Esophagus muscularis mucosa (tissue), 4 donors: Measurements from ENCODE around the gene GAPDH. TPM values are rescaled to one million over a fixed set of nuclear protein-coding genes. Genes with fewer than 3 reads are reported as not detected.

Source experiments
- DNase-seq: peaks from one replicate; pipeline ENCODE4 v3.0.0-alpha.2; 2017; ENCODE audit errors: extremely low spot score
- H3K27ac ChIP-seq, 4 donors: fragments of 200-600 bp; sonication (generic); replicated peaks in 1 of 4; 1 replicate in 3 of 4; 2 replicates in 1 of 4; pipeline ENCODE4 v1.5.1; 2016 to 2019; ENCODE audit warnings: mild to moderate bottlenecking in 1 of 4
- H3K27me3 ChIP-seq, 4 donors: fragments of 200-600 bp; sonication (generic); one replicate each; pipeline versions ENCODE4 v1.5.1 to v1.6.0; 2016 to 2019
- H3K36me3 ChIP-seq, 4 donors: fragments of 200-600 bp; sonication (generic); one replicate each; pipeline ENCODE4 v1.5.1; 2016 to 2019
- H3K4me1 ChIP-seq, 4 donors: fragments of 200-600 bp; sonication (generic); one replicate each; pipeline ENCODE4 v1.5.1; 2016 to 2019
- H3K4me3 ChIP-seq, 4 donors: fragments of 200-600 bp; sonication (generic); 1 replicate in 2 of 4; 2 replicates in 2 of 4; pipeline ENCODE4 v1.5.1; 2016 to 2019; ENCODE audit warnings: mild to moderate bottlenecking in 4 of 4, moderate library complexity in 1 of 4
- H3K9me3 ChIP-seq, 4 donors: fragments of 200-600 bp; sonication (generic); 1 replicate in 3 of 4; 2 replicates in 1 of 4; pipeline ENCODE4 v1.5.1; 2016 to 2019
- CTCF ChIP-seq, 3 experiments: fragments of 200-600 bp in 2 of 3; fragments of 450-650 bp in 1 of 3; sonication (generic) in 2 of 3; IDR thresholded peaks; one replicate each; pipeline ENCODE4 v1.5.1; 2017 to 2019; ENCODE audit warnings: antibody characterized with exemption in 3 of 3, mild to moderate bottlenecking in 2 of 3, moderate library complexity in 1 of 3
- EP300 ChIP-seq: sonication (generic); formaldehyde crosslinking; IDR thresholded peaks from one replicate; pipeline ENCODE4 v1.6.1; 2017; ENCODE audit warnings: antibody characterized with exemption
- POLR2A ChIP-seq: fragments of 450-650 bp; IDR thresholded peaks from one replicate; pipeline ENCODE4 v1.6.1; 2017; ENCODE audit warnings: antibody characterized with exemption, moderate library complexity, mild to moderate bottlenecking, low read depth
- POLR2AphosphoS5 ChIP-seq, 2 donors: sonication (generic); formaldehyde crosslinking; IDR thresholded peaks; one replicate each; pipeline ENCODE4 v1.6.1; 2017; ENCODE audit warnings: antibody characterized with exemption in 2 of 2
- WGBS: methylation state at CpG from one replicate; pipeline ENCODE4 v1.1.5; 2018; 5-methylcytosine and 5-hydroxymethylcytosine counted together
- intact Hi-C: fragments of 100-400 bp; cut with DNase I; formaldehyde crosslinking; loops from one replicate; pipeline ENCODE4 v1.15.1; 2023
- total RNA-seq, 4 donors: library from RNA; depleted of rRNA; stranded (reverse); fragments of >200 nt; gene quantifications; one replicate each; pipeline versions ENCODE4 v1.1.0 to v1.2.1, GENCODE V29; 2016

The GAPDH gene
- total RNA-seq, 4 donors from 2014 or later = 2,279 to 3,578 (median 2,742) TPM

GRCh38 chr12:6563448-6564050 is 29.2 kb downstream of the GAPDH start:
- TF ChIP-seq POLR2A (no peak), CTCF (IDR thresholded peaks at IDR 0.05) (peak; percentile 49 to 83 (median 53))
- DNase-seq = no peak
- H3K27me3 ChIP-seq = no peaks in the 10 kb centered on the region
- H3K4me3 ChIP-seq = no peak overlapping the region
- no peaks in the 10 kb centered on the region for H3K9me3 ChIP-seq
- 78% methylated on average over 8 of the region's 8 CpGs for WGBS
- intact Hi-C loops = no loop called here
- peaks cover 13 to 19% (median 13%) of the 10 kb centered on the region in 4 donors for H3K4me1 ChIP-seq
- H3K27ac ChIP-seq = no peak overlapping the region
- peaks cover 40 to 75% (median 67%) of the 10 kb centered on the region in 4 donors for H3K36me3 ChIP-seq

GRCh38 chr12:6567112-6567670 is 32.9 kb downstream of the GAPDH start:
- Histone ChIP-seq H3K4me3 (peak overlapping the region; percentile 59 to 90 (median 72)), H3K4me1 (peaks cover 18 to 28% (median 20%) of the 10 kb centered on the region in 4 donors), H3K27me3 (no peaks in the 10 kb centered on the region), H3K36me3 (peaks cover 40 to 70% (median 61%) of the 10 kb centered on the region in 4 donors), H3K27ac (peak overlapping the region in 3 of 4 donors; percentile 87 to 93 (median 92)), H3K9me3 (no peaks in the 10 kb centered on the region)
- DNase-seq = no peak
- intact Hi-C loops = loop anchor here (5.0 kb wide), 1 partner anchor 35 kb away; no protein-coding TSS in a partner anchor
- 48% methylated on average over 8 of the region's 8 CpGs for WGBS
- no peak for TF ChIP-seq POLR2AphosphoS5 (IDR thresholded peaks at IDR 0.05)
- no peak for TF ChIP-seq CTCF (IDR thresholded peaks at IDR 0.05)

GRCh38 chr12:6569312-6569711 is 35.0 kb downstream of the GAPDH start:
- no peak for DNase-seq
- Histone ChIP-seq H3K4me3 (no peak overlapping the region), H3K9me3 (no peaks in the 10 kb centered on the region), H3K4me1 (peaks cover 18 to 24% (median 20%) of the 10 kb centered on the region in 4 donors), H3K27ac (peak overlapping the region; percentile 86 to 93 (median 90)), H3K36me3 (peaks cover 53 to 73% (median 65%) of the 10 kb centered on the region in 4 donors), H3K27me3 (no peaks in the 10 kb centered on the region)
- intact Hi-C loops = loop anchor here (5.0 kb wide), 1 partner anchor 33 kb away; no protein-coding TSS in a partner anchor
- TF ChIP-seq POLR2AphosphoS5 (IDR thresholded peaks at IDR 0.05) (no peak), CTCF (IDR thresholded peaks at IDR 0.05) (no peak), EP300 (no peak), POLR2A (no peak)
- 90% methylated on average over 12 of the region's 12 CpGs for WGBS

GRCh38 chr12:6569786-6570185 is 35.5 kb downstream of the GAPDH start:
- 78% methylated on average over 7 of the region's 7 CpGs for WGBS
- no peak overlapping the region for H3K4me3 ChIP-seq
- no peaks in the 10 kb centered on the region for H3K9me3 ChIP-seq
- peaks cover 58 to 77% (median 68%) of the 10 kb centered on the region in 4 donors for H3K36me3 ChIP-seq
- intact Hi-C loops = loop anchor here (5.0 kb wide), 1 partner anchor 33 kb away; no protein-coding TSS in a partner anchor
- DNase-seq = no peak
- H3K4me1 ChIP-seq = peaks cover 18 to 24% (median 20%) of the 10 kb centered on the region in 4 donors
- peak overlapping the region in 1 of 4 donors; percentile 93 for H3K27ac ChIP-seq
- no peak for TF ChIP-seq POLR2A
- no peak for TF ChIP-seq EP300
- no peaks in the 10 kb centered on the region for H3K27me3 ChIP-seq

GRCh38 chr12:6570264-6570887 is 36.1 kb downstream of the GAPDH start:
- H3K27me3 ChIP-seq = no peaks in the 10 kb centered on the region
- intact Hi-C loops = no loop called here
- peaks cover 58 to 78% (median 70%) of the 10 kb centered on the region in 4 donors for H3K36me3 ChIP-seq
- DNase-seq = no peak
- WGBS = 50% methylated on average over 7 of the region's 7 CpGs
- no peak overlapping the region for H3K4me3 ChIP-seq
- peak overlapping the region in 1 of 4 donors; percentile 93 for H3K27ac ChIP-seq
- H3K4me1 ChIP-seq = peaks cover 18 to 24% (median 20%) of the 10 kb centered on the region in 4 donors
- no peaks in the 10 kb centered on the region for H3K9me3 ChIP-seq
- TF ChIP-seq CTCF (IDR thresholded peaks at IDR 0.05) = peak in 2 of 3 experiments; percentile 17 to 43
- TF ChIP-seq EP300 = no peak
- no peak for TF ChIP-seq POLR2A
- no peak for TF ChIP-seq POLR2AphosphoS5 (IDR thresholded peaks at IDR 0.05)
